Hepatocyte (in vitro differentiated cells): Measurements from ENCODE around the gene TOR3A.

Experiments used
- EZH2 ChIP-seq: fragments of 200-600 bp; sonication (generic); IDR thresholded peaks from 2 replicates; pipeline ENCODE4 v1.6.1; 2016; ENCODE audit warnings: antibody characterized with exemption, mild to moderate bottlenecking, borderline replicate concordance
- EZH2phosphoT487 ChIP-seq: fragments of 200-600 bp; sonication (generic); IDR thresholded peaks from one replicate; pipeline ENCODE4 v1.6.1; 2018; ENCODE audit warnings: antibody characterized with exemption, mild to moderate bottlenecking, low read depth, moderate library complexity; ENCODE audit not compliant: unreplicated experiment, severe bottlenecking
- TF ChIP-seq, protein P1 (sequence below): fragments of 200-600 bp; sonication (generic); IDR thresholded peaks from 2 replicates; pipeline ENCODE4 v1.5.1; 2016; ENCODE audit warnings: antibody characterized with exemption, mild to moderate bottlenecking; ENCODE audit not compliant: poor library complexity

DNA sequence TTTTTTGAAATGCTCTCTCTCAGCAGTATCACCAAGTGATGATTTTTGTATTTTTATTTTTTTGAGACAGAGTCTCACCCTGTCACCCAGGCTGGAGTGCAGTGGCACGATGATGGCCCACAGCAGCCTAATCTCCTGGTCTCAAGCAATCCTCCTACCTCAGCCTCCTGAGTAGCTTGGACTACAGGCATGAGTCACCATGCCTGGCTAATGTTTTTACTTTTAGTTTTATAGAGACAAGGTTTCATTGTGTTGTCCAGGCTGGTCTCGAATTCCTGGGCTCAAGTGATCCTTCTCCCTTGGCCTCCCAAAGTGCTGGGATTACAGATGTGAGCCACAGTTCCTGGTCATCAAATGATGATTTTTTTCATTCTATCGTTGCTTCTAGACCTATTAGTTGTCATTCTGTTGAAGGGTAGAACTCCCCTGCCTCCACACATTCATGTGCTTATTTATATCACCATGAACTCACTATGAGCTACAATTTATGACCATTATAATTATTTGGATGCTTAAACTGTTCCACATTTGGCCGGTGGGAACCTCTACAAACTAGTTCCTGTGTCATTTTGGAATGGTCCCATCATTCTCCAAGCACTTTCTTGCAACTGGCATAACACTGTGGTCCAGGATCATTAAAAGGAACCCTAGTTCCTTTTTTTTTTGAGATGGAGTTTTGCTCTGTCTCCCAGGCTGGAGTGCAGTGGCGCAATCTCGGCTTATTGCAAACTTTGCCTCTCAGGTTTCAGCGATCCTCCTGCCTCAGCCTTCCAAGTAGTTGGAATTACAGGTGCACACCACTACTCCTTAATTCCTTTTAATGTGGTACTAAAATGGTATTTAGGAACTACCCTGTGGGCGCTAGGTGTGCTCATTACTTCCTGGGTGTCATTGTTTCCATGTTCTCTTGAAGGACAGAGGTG lies 20.2 kb upstream of the TOR3A start:
- TF ChIP-seq, protein P1, sequence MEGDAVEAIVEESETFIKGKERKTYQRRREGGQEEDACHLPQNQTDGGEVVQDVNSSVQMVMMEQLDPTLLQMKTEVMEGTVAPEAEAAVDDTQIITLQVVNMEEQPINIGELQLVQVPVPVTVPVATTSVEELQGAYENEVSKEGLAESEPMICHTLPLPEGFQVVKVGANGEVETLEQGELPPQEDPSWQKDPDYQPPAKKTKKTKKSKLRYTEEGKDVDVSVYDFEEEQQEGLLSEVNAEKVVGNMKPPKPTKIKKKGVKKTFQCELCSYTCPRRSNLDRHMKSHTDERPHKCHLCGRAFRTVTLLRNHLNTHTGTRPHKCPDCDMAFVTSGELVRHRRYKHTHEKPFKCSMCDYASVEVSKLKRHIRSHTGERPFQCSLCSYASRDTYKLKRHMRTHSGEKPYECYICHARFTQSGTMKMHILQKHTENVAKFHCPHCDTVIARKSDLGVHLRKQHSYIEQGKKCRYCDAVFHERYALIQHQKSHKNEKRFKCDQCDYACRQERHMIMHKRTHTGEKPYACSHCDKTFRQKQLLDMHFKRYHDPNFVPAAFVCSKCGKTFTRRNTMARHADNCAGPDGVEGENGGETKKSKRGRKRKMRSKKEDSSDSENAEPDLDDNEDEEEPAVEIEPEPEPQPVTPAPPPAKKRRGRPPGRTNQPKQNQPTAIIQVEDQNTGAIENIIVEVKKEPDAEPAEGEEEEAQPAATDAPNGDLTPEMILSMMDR: no peak
- TF ChIP-seq EZH2: no peak
- no peak for TF ChIP-seq EZH2phosphoT487
